Keratinocyte (primary cell): ENCODE measurements around the gene MUC15. TPM values are rescaled to one million over a fixed set of nuclear protein-coding genes. Genes with fewer than 3 reads are reported as not detected.

Source experiments
- DNase-seq: peaks from one replicate; pipeline ENCODE4 v3.0.0-alpha.2; 2011; ENCODE audit warnings: low read depth, missing footprints, low spot score
- FAIRE-seq: peaks from 2 replicates; lab custom pipeline; 2011; peaks lifted over from hg19 to GRCh38; lab: Jason Lieb, UNC
- H2AFZ ChIP-seq: 2 replicates; pipeline ENCODE4 v1.6.0; 2012; ENCODE audit warnings: low read length, control low read depth, inconsistent platforms; ENCODE audit not compliant: control insufficient read depth
- H3K27ac ChIP-seq: 2 replicates; pipeline ENCODE4 v1.5.1; 2011; ENCODE audit warnings: low read length; ENCODE audit not compliant: control insufficient read depth, insufficient read depth
- H3K27me3 ChIP-seq: 3 replicates; pipeline ENCODE4 v1.6.0; 2011; ENCODE audit warnings: low read length; ENCODE audit not compliant: control insufficient read depth, insufficient read depth; ENCODE audit errors: extremely low read depth
- H3K36me3 ChIP-seq, 2 experiments: 2 replicates in 1 of 2; 3 replicates in 1 of 2; pipeline ENCODE4 v1.5.1; 2011; ENCODE audit warnings: low read length in 2 of 2, mild to moderate bottlenecking in 1 of 2; ENCODE audit not compliant: control insufficient read depth in 2 of 2, insufficient read depth in 2 of 2; ENCODE audit errors: extremely low read depth in 1 of 2
- H3K4me1 ChIP-seq: 3 replicates; pipeline ENCODE4 v1.5.1; 2011; ENCODE audit warnings: low read length; ENCODE audit not compliant: control insufficient read depth, insufficient read depth; ENCODE audit errors: extremely low read depth
- H3K4me2 ChIP-seq: 3 replicates; pipeline ENCODE4 v1.6.0; 2011; ENCODE audit warnings: low read depth, low read length; ENCODE audit not compliant: control insufficient read depth, insufficient read depth; ENCODE audit errors: extremely low read depth
- H3K4me3 ChIP-seq, 3 experiments: fragments of 200-600 bp in 1 of 3; sonication (generic) in 1 of 3; 2 replicates in 2 of 3; 3 replicates in 1 of 3; pipeline ENCODE4 v1.5.1; 2011 to 2016; ENCODE audit warnings: low read length in 3 of 3, mild to moderate bottlenecking in 3 of 3, control low read depth in 2 of 3, inconsistent platforms in 1 of 3, low read depth in 1 of 3, mixed read lengths in 1 of 3, mixed run types in 1 of 3, moderate library complexity in 1 of 3; ENCODE audit not compliant: control insufficient read depth in 2 of 3, insufficient read depth in 2 of 3; ENCODE audit errors: extremely low read depth in 1 of 3
- H3K79me2 ChIP-seq: 2 replicates; pipeline ENCODE4 v1.6.0; 2012; ENCODE audit warnings: low read length; ENCODE audit not compliant: control insufficient read depth, insufficient read depth
- H3K9ac ChIP-seq: 3 replicates; pipeline ENCODE4 v1.6.0; 2011; ENCODE audit warnings: low read length; ENCODE audit not compliant: control insufficient read depth, insufficient read depth; ENCODE audit errors: extremely low read depth
- H3K9me1 ChIP-seq: 3 replicates; pipeline ENCODE4 v1.6.0; 2011; ENCODE audit warnings: low read length; ENCODE audit not compliant: control insufficient read depth, insufficient read depth; ENCODE audit errors: extremely low read depth
- H3K9me3 ChIP-seq: 2 replicates; pipeline ENCODE4 v1.5.1; 2012; ENCODE audit warnings: low read depth, low read length; ENCODE audit not compliant: control insufficient read depth
- H4K20me1 ChIP-seq: 3 replicates; pipeline ENCODE4 v1.6.0; 2011; ENCODE audit warnings: low read length; ENCODE audit not compliant: control insufficient read depth, insufficient read depth; ENCODE audit errors: extremely low read depth
- EZH2 ChIP-seq: IDR thresholded peaks from one replicate; pipeline ENCODE4 v1.6.1; 2012; ENCODE audit warnings: inconsistent platforms, mild to moderate bottlenecking, low read length, moderate library complexity
- dilution Hi-C: fragments of 300-500 bp; cut with MboI; formaldehyde crosslinking; loops from one replicate; pipeline ENCODE4 v1.7.0; 2020; ENCODE audit warnings: low sequenced_read_pairs; ENCODE audit not compliant: extremely low pct_ligation_motif_present
- polyA plus RNA-seq, 5 experiments: library from polyadenylated mRNA; depleted of rRNA in 3 of 5; stranded (reverse) in 3 of 5; stranded (forward) in 1 of 5; unstranded in 1 of 5; fragments of >200 nt; gene quantifications; 1 replicate in 1 of 5; 2 replicates in 3 of 5; 3 replicates in 1 of 5; pipeline versions ENCODE4 v1.2.1 to v1.2.3, GENCODE V29; 2011 to 2012; ENCODE audit warnings: missing spikeins in 2 of 5, low read depth in 1 of 5, low replicate concordance in 1 of 5
- TF ChIP-seq, protein P1 (sequence below), 3 experiments: IDR thresholded peaks in 1 of 3; conservative IDR thresholded peaks in 1 of 3; optimal IDR thresholded peaks in 1 of 3; 2 replicates in 2 of 3; 3 replicates in 1 of 3; pipeline versions ENCODE3 to v1.5.1; 2011; ENCODE audit warnings: low read length in 3 of 3, mild to moderate bottlenecking in 3 of 3, moderate library complexity in 2 of 3, control low read depth in 1 of 3, inconsistent platforms in 1 of 3; ENCODE audit not compliant: insufficient read depth in 2 of 3; ENCODE audit errors: extremely low read depth in 1 of 3

Gene MUC15
- polyA plus RNA-seq, 1 donor (not counting 4 experiments of a cell fraction or from before 2014, with no cell fraction given), result 1.5 TPM

DNA sequence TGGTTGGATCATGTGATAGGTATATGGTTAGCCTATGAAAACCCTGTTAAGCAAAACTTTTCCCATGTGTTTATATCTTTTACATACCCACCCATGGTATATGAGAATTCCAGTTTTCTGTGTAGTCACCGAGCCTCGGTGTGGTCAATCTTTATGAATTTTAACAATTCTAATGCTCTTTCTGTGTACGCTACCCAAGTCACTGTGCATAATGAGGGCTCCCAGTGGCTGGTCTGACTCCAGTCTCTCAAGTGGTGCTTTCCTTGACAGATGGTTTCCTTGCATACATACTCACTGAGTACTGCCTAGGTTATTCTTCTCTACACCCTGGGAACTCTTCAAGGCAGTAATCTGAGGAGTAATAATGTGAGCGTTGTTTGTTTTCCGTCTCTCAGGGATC, 17.6 kb downstream of the MUC15 start:
- Histone ChIP-seq H3K4me1 (no peaks in the 10 kb centered on the region), H3K4me3 (no peak overlapping the region), H3K27ac (no peak overlapping the region), H4K20me1 (no peaks in the 10 kb centered on the region), H3K9ac (no peak overlapping the region), H2AFZ (no peak overlapping the region), H3K9me3 (no peaks in the 10 kb centered on the region), H3K36me3 (no peaks in the 10 kb centered on the region), H3K4me2 (no peak overlapping the region), H3K27me3 (no peaks in the 10 kb centered on the region), H3K9me1 (no peaks in the 10 kb centered on the region), H3K79me2 (no peaks in the 10 kb centered on the region)
- FAIRE-seq (no peak), DNase-seq (no peak)
- TF ChIP-seq EZH2, result no peak
- TF ChIP-seq, protein P1, sequence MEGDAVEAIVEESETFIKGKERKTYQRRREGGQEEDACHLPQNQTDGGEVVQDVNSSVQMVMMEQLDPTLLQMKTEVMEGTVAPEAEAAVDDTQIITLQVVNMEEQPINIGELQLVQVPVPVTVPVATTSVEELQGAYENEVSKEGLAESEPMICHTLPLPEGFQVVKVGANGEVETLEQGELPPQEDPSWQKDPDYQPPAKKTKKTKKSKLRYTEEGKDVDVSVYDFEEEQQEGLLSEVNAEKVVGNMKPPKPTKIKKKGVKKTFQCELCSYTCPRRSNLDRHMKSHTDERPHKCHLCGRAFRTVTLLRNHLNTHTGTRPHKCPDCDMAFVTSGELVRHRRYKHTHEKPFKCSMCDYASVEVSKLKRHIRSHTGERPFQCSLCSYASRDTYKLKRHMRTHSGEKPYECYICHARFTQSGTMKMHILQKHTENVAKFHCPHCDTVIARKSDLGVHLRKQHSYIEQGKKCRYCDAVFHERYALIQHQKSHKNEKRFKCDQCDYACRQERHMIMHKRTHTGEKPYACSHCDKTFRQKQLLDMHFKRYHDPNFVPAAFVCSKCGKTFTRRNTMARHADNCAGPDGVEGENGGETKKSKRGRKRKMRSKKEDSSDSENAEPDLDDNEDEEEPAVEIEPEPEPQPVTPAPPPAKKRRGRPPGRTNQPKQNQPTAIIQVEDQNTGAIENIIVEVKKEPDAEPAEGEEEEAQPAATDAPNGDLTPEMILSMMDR (optimal IDR thresholded peaks at IDR 0.05 in 1 of 3, IDR thresholded peaks at IDR 0.05 in 1 of 3, conservative IDR thresholded peaks at IDR 0.05 in 1 of 3; ENCODE audit: extremely low read depth in 1 of 3, insufficient read depth in 2 of 3, low read length in 3 of 3), result no peak
- dilution Hi-C loops, result no loop called here

DNA sequence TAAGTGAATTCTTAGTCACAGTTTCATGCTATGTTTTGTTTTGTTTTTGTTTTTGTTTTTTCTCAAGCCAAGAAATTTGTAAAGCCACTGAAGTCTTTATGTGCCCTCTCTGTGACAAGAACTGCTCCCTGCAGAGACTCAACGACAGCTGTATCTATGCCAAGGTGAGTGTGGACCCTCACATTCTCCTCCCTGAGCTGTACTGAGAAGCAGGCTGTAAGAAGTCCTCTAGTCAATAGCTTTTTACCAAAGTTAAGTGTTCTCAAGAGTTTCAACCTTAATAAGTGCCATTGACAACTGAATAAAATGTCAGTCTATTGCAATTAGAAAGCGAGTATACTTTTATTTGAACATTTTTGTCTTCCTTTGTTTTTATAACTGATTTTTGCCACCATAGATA, 18.9 kb downstream of the MUC15 start:
- H2AFZ ChIP-seq, result no peak overlapping the region
- no peak overlapping the region for H3K9ac ChIP-seq
- no peak for TF ChIP-seq EZH2
- TF ChIP-seq, protein P1 (optimal IDR thresholded peaks at IDR 0.05 in 1 of 3, IDR thresholded peaks at IDR 0.05 in 1 of 3, conservative IDR thresholded peaks at IDR 0.05 in 1 of 3; ENCODE audit: extremely low read depth in 1 of 3, insufficient read depth in 2 of 3, low read length in 3 of 3), result no peak
- H3K4me3 ChIP-seq, result no peak overlapping the region
- H3K4me2 ChIP-seq, result no peak overlapping the region
- no peaks in the 10 kb centered on the region for H4K20me1 ChIP-seq
- H3K27ac ChIP-seq, result no peak overlapping the region
- no peaks in the 10 kb centered on the region for H3K79me2 ChIP-seq
- H3K27me3 ChIP-seq, result no peaks in the 10 kb centered on the region
- FAIRE-seq, result no peak
- DNase-seq, result no peak
- H3K4me1 ChIP-seq, result no peaks in the 10 kb centered on the region
- H3K9me1 ChIP-seq, result no peaks in the 10 kb centered on the region
- H3K9me3 ChIP-seq, result no peaks in the 10 kb centered on the region
- H3K36me3 ChIP-seq, result no peaks in the 10 kb centered on the region
- dilution Hi-C loops, result no loop called here
